Measurements from ENCODE around the gene PSMB5.

DNA sequence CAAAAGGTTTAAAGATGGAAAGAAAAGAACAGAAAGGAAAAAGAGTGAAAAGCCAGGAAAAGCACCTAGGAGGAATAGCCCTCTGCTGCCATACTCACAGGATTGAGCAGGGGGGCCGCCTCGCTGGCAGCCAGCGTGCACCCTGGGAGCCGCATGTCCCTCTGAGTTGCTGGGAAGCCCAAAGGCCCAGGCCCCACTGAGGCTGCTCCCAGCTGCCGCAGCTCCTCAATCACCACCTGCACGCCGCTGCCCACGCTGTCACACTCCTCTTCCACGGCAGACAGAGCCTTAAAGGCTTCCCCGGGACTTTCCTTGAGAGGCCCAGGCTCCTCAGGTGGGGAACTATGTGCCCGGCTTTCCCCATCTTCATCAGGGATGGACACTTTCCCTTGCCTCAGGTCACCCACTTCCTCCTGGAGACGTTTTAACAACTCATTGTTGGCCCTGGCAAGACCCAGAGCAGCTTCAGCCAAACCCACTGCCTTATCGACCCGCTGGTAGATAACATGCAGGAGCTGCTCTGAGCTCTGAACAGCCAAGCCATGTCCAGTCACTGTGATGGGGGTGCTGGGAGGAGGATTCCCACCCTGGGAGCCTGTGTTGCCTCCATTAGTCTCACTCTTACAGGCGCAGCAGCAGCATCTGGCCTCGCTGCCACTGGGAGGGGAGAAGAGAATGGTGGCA lies 36.2 kb downstream of the PSMB5 start:
- TF ChIP-seq POLR2A (IDR thresholded peaks at IDR 0.05; ENCODE audit: low read depth, low read length) (no peak), POLR2AphosphoS5 (IDR thresholded peaks at IDR 0.05; ENCODE audit: low read depth, low read length) (no peak), SPI1 (IDR thresholded peaks at IDR 0.05; ENCODE audit: low read depth, low read length) (no peak)
